Loucy (cell line): ENCODE data around the gene CACYBP.

ENCODE experiments used
- EZH2phosphoT487 ChIP-seq: fragments of 200-600 bp; IDR thresholded peaks from 2 replicates; pipeline ENCODE4 v1.6.1; 2018; ENCODE audit warnings: antibody characterized with exemption, mild to moderate bottlenecking, moderate library complexity, borderline replicate concordance
- TF ChIP-seq, protein P1 (sequence below): fragments of 200-600 bp; sonication (generic); conservative IDR thresholded peaks from 2 replicates; pipeline ENCODE4 v1.5.1; 2014; ENCODE audit warnings: mild to moderate bottlenecking, antibody characterized with exemption, low read length

GRCh38 chr1:175036476-175036875 is 36.7 kb downstream of the CACYBP start:
- TF ChIP-seq, protein P1, sequence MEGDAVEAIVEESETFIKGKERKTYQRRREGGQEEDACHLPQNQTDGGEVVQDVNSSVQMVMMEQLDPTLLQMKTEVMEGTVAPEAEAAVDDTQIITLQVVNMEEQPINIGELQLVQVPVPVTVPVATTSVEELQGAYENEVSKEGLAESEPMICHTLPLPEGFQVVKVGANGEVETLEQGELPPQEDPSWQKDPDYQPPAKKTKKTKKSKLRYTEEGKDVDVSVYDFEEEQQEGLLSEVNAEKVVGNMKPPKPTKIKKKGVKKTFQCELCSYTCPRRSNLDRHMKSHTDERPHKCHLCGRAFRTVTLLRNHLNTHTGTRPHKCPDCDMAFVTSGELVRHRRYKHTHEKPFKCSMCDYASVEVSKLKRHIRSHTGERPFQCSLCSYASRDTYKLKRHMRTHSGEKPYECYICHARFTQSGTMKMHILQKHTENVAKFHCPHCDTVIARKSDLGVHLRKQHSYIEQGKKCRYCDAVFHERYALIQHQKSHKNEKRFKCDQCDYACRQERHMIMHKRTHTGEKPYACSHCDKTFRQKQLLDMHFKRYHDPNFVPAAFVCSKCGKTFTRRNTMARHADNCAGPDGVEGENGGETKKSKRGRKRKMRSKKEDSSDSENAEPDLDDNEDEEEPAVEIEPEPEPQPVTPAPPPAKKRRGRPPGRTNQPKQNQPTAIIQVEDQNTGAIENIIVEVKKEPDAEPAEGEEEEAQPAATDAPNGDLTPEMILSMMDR = no peak
- TF ChIP-seq EZH2phosphoT487 = no peak
